B cell (primary cell): ENCODE measurements around the gene PGM2. TPM values are rescaled to one million over a fixed set of nuclear protein-coding genes. Genes with fewer than 3 reads are reported as not detected.

Experiments
- ATAC-seq: fragments of 200-7000 bp; cut with Tn5 transposase; one replicate; pipeline ENCODE4 v1.10.0; 2021; ENCODE audit warnings: low read depth, mild to moderate bottlenecking, moderate number of reproducible peaks, moderate library complexity
- CTCF ChIA-PET: fragments of 350-600 bp; sonication (Branson Sonifier 250); formaldehyde crosslinking; loops from one replicate; lab custom pipeline; 2021; ENCODE audit warnings: antibody characterized with exemption, inconsistent platforms; lab: Charles Lee
- POLR2A ChIA-PET: fragments of 350-600 bp; sonication (Branson Sonifier 250); formaldehyde crosslinking; loops from one replicate; lab custom pipeline; 2021; ENCODE audit warnings: antibody characterized with exemption; lab: Charles Lee
- DNase-seq: peaks from one replicate; pipeline ENCODE4 v3.0.0; 2013
- H2AFZ ChIP-seq: 2 replicates; pipeline ENCODE4 v1.6.1; 2012; ENCODE audit warnings: mild to moderate bottlenecking, low read depth, low read length; ENCODE audit not compliant: insufficient read depth, poor library complexity, severe bottlenecking
- H3K27ac ChIP-seq, 2 donors: 1 replicate in 1 of 2; 2 replicates in 1 of 2; pipeline ENCODE4 v1.5.1; 2012 to 2013; ENCODE audit warnings: low read length in 2 of 2, mild to moderate bottlenecking in 2 of 2, moderate library complexity in 1 of 2
- H3K27me3 ChIP-seq, 4 experiments: fragments of 200-600 bp in 1 of 4; sonication (generic) in 1 of 4; replicated peaks in 1 of 4; 1 replicate in 2 of 4; 2 replicates in 2 of 4; pipeline versions ENCODE4 v1.6.1 to v1.7.0; 2013 to 2016; ENCODE audit warnings: low read length in 3 of 4, mild to moderate bottlenecking in 2 of 4, mixed read lengths in 1 of 4, moderate library complexity in 1 of 4; ENCODE audit not compliant: insufficient read depth in 4 of 4, control insufficient read depth in 3 of 4; ENCODE audit errors: control extremely low read depth in 1 of 4
- H3K36me3 ChIP-seq, 2 experiments: replicated peaks in 1 of 2; 1 replicate in 1 of 2; 2 replicates in 1 of 2; pipeline versions ENCODE4 v1.6.1 to v1.7.1; 2013; ENCODE audit warnings: low read length in 1 of 2; ENCODE audit not compliant: insufficient read depth in 2 of 2, control insufficient read depth in 1 of 2; ENCODE audit errors: control extremely low read depth in 1 of 2, extremely low read depth in 1 of 2
- H3K4me1 ChIP-seq, 2 donors: fragments of 200-600 bp in 1 of 2; sonication (generic) in 1 of 2; 1 replicate in 1 of 2; 2 replicates in 1 of 2; pipeline versions ENCODE4 v1.5.1 to v1.6.1; 2013 to 2017; ENCODE audit warnings: low read length in 2 of 2; ENCODE audit not compliant: control insufficient read depth in 2 of 2, insufficient read depth in 2 of 2
- H3K4me2 ChIP-seq: replicated peaks from 2 replicates; pipeline ENCODE3; 2012; ENCODE audit warnings: mild to moderate bottlenecking, low read depth, low read length; ENCODE audit not compliant: poor library complexity, severe bottlenecking
- H3K4me3 ChIP-seq, 5 experiments: fragments of 200-600 bp in 1 of 5; sonication (generic) in 1 of 5; 1 replicate in 3 of 5; 2 replicates in 2 of 5; pipeline versions ENCODE4 v1.5.1 to v1.7.0; 2011 to 2016; ENCODE audit warnings: low read length in 4 of 5, mild to moderate bottlenecking in 4 of 5, low read depth in 2 of 5, control low read depth in 1 of 5, moderate library complexity in 1 of 5; ENCODE audit not compliant: insufficient read depth in 1 of 5; ENCODE audit errors: control extremely low read depth in 1 of 5, extremely low read depth in 1 of 5
- H3K79me2 ChIP-seq: fragments of 200-600 bp; sonication (generic); one replicate; pipeline ENCODE4 v1.6.0; 2016; ENCODE audit warnings: low read length; ENCODE audit not compliant: control insufficient read depth, insufficient read depth
- H3K9ac ChIP-seq: fragments of 200-600 bp; sonication (generic); 2 replicates; pipeline ENCODE4 v1.6.1; 2017; ENCODE audit warnings: mild to moderate bottlenecking, low read length, moderate library complexity
- H3K9me3 ChIP-seq, 3 donors: one replicate each; pipeline versions ENCODE4 v1.6.1 to v1.7.1; 2013; ENCODE audit warnings: low read length in 2 of 3; ENCODE audit not compliant: control insufficient read depth in 2 of 3, insufficient read depth in 1 of 3; ENCODE audit errors: control extremely low read depth in 1 of 3
- H4K20me1 ChIP-seq: 2 replicates; pipeline ENCODE4 v1.6.0; 2012; ENCODE audit warnings: mild to moderate bottlenecking, low read length; ENCODE audit not compliant: insufficient read depth, control insufficient read depth, poor library complexity, severe bottlenecking
- H3K27ac Mint-ChIP-seq: one replicate; pipeline ENCODE4 v1.8.0; 2021; ENCODE audit warnings: mixed read lengths
- H3K27me3 Mint-ChIP-seq: one replicate; pipeline ENCODE4 v1.8.0; 2021; ENCODE audit warnings: mixed read lengths
- H3K4me1 Mint-ChIP-seq: one replicate; pipeline ENCODE4 v1.8.0; 2021; ENCODE audit warnings: mixed read lengths
- H3K4me3 Mint-ChIP-seq: one replicate; pipeline ENCODE4 v1.8.0; 2021; ENCODE audit warnings: mixed read lengths
- H3K9me3 Mint-ChIP-seq: one replicate; pipeline ENCODE4 v1.8.0; 2022; ENCODE audit warnings: mixed read lengths; ENCODE audit not compliant: insufficient read depth
- CTCF ChIP-seq: fragments of 200-600 bp; IDR thresholded peaks from one replicate; pipeline ENCODE4 v1.8.0; 2022; ENCODE audit warnings: antibody characterized with exemption, mild to moderate bottlenecking
- EZH2 ChIP-seq: IDR thresholded peaks from 2 replicates; pipeline ENCODE4 v1.6.1; 2012; ENCODE audit warnings: borderline replicate concordance, low read depth, mild to moderate bottlenecking, moderate library complexity, low read length; ENCODE audit not compliant: insufficient read depth, poor library complexity, severe bottlenecking
- WGBS: methylation state at CpG from one replicate; pipeline ENCODE4 v1.1.5; 2013; ENCODE audit warnings: missing lambda C conversion rate; ENCODE audit not compliant: insufficient coverage; 5-methylcytosine and 5-hydroxymethylcytosine counted together
- intact Hi-C: fragments of 100-400 bp; cut with micrococcal nuclease; formaldehyde crosslinking; loops from one replicate; pipeline ENCODE4 v1.10.0; 2022
- polyA plus RNA-seq: library from polyadenylated mRNA; depleted of rRNA; stranded (reverse); fragments of >200 nt; gene quantifications from 2 replicates; pipeline ENCODE4 v1.2.3, GENCODE V29; 2012
- total RNA-seq, 2 donors: library from RNA; stranded (reverse); fragments of 120-200 nt in 1 of 2; gene quantifications; 1 replicate in 1 of 2; 2 replicates in 1 of 2; pipeline versions ENCODE4 v1.2.3 to v1.2.4, GENCODE V29; 2013 to 2022

Gene PGM2
- total and polyA plus RNA-seq, 2 donors (not counting 1 experiment from before 2014, with no cell fraction given), result 5.3 to 20.9 TPM

GRCh38 chr4:37908488-37909331 lies 82.2 kb downstream of the PGM2 start:
- WGBS, result 91% methylated on average over 13 of the region's 21 CpGs
- CTCF ChIA-PET, result no interaction called here
- Mint-ChIP-seq H3K27ac (no peak overlapping the region), H3K27me3 (no peaks in the 10 kb centered on the region), H3K4me1 (peaks cover 20% of the 10 kb centered on the region), H3K9me3 (no peaks in the 10 kb centered on the region), H3K4me3 (no peak overlapping the region)
- Histone ChIP-seq H3K79me2 (peaks cover 86% of the 10 kb centered on the region), H3K27ac (no peak overlapping the region), H2AFZ (no peak overlapping the region), H3K9me3 (no peaks in the 10 kb centered on the region), H3K4me1 (no peaks in the 10 kb centered on the region), H3K36me3 (peaks cover 3 to 10% of the 10 kb centered on the region in 2 experiments), H3K4me2 (no peak overlapping the region), H3K27me3 (no peaks in the 10 kb centered on the region), H4K20me1 (peaks cover 76% of the 10 kb centered on the region), H3K4me3 (no peak overlapping the region), H3K9ac (no peak overlapping the region)
- DNase-seq (no peak), ATAC-seq (no peak)
- intact Hi-C loops, result no loop called here
- POLR2A ChIA-PET, result no interaction called here
- TF ChIP-seq CTCF (no peak), EZH2 (no peak)

GRCh38 chr4:37909332-37910090 lies 83.0 kb downstream of the PGM2 start:
- WGBS, result no CpG with 5 or more reads among the region's 8 CpGs
- Histone ChIP-seq H3K9ac (no peak overlapping the region), H3K36me3 (peaks cover 3 to 4% of the 10 kb centered on the region in 2 experiments), H3K27me3 (no peaks in the 10 kb centered on the region), H3K79me2 (peaks cover 86% of the 10 kb centered on the region), H3K4me1 (no peaks in the 10 kb centered on the region), H2AFZ (no peak overlapping the region), H3K4me2 (no peak overlapping the region), H3K27ac (no peak overlapping the region), H3K9me3 (no peaks in the 10 kb centered on the region), H4K20me1 (peaks cover 76% of the 10 kb centered on the region), H3K4me3 (no peak overlapping the region)
- TF ChIP-seq CTCF (no peak), EZH2 (no peak)
- intact Hi-C loops, result no loop called here
- Mint-ChIP-seq H3K4me1 (peaks cover 20% of the 10 kb centered on the region), H3K27me3 (no peaks in the 10 kb centered on the region), H3K9me3 (no peaks in the 10 kb centered on the region), H3K4me3 (no peak overlapping the region), H3K27ac (no peak overlapping the region)
- CTCF ChIA-PET, result interaction anchor here (1.2 kb wide), 1 partner anchor 13 kb away, joined by 5 read pairs; no protein-coding TSS in a partner anchor
- no peak for ATAC-seq
- POLR2A ChIA-PET, result interaction anchor here (0.5 kb wide), 1 partner anchor 185 kb away, joined by 5 read pairs; no protein-coding TSS in a partner anchor
- DNase-seq, result no peak
